GM12892 (cell line): ENCODE data around the gene TBX1.

Experiments used
- DNase-seq: peaks from one replicate; pipeline ENCODE4 v3.0.0; 2011; ENCODE audit not compliant: insufficient read length
- FAIRE-seq: peaks from 2 replicates; lab custom pipeline; 2011; peaks lifted over from hg19 to GRCh38; lab: Jason Lieb, UNC
- POLR2A ChIP-seq: IDR thresholded peaks from 2 replicates; pipeline ENCODE4 v1.6.1; 2011; ENCODE audit warnings: low read depth, low read length, control low read depth
- POLR2AphosphoS5 ChIP-seq: IDR thresholded peaks from 2 replicates; pipeline ENCODE4 v1.6.1; 2011; ENCODE audit warnings: low read depth, low read length, control low read depth
- TAF1 ChIP-seq: IDR thresholded peaks from 2 replicates; pipeline ENCODE4 v1.6.1; 2011; ENCODE audit warnings: low read depth, mild to moderate bottlenecking, control low read depth, low read length, borderline replicate concordance

Gene TBX1

GRCh38 chr22:19807161-19807913, 46.8 kb downstream of the TBX1 start:
- no peak for FAIRE-seq
- no peak for DNase-seq
- TF ChIP-seq POLR2A = no peak
- no peak for TF ChIP-seq POLR2AphosphoS5
- no peak for TF ChIP-seq TAF1

- peak; percentile 10 for DNase-seq
- TF ChIP-seq TAF1 = no peak
- TF ChIP-seq POLR2A = no peak
- FAIRE-seq = no peak
Measured at GRCh38 chr22:19807914-19808872, 47.6 kb downstream of the TBX1 start.

- FAIRE-seq (no peak), DNase-seq (no peak)
- TF ChIP-seq TAF1 (no peak), POLR2AphosphoS5 (no peak), POLR2A (no peak)
Measured at GRCh38 chr22:19808873-19809478, 48.4 kb downstream of the TBX1 start.

- no peak for TF ChIP-seq POLR2AphosphoS5
- TF ChIP-seq TAF1 = no peak
- TF ChIP-seq POLR2A = no peak
- DNase-seq (no peak), FAIRE-seq (no peak)
Measured at GRCh38 chr22:19809741-19810140, 49.2 kb downstream of the TBX1 start.

- FAIRE-seq (no peak), DNase-seq (peak; percentile 18)
- TF ChIP-seq POLR2AphosphoS5 = no peak
- TF ChIP-seq POLR2A = no peak
- no peak for TF ChIP-seq TAF1
Measured at GRCh38 chr22:19810381-19811201, 50.0 kb downstream of the TBX1 start.

GRCh38 chr22:19811211-19811621, 50.6 kb downstream of the TBX1 start:
- TF ChIP-seq POLR2A (no peak), TAF1 (no peak), POLR2AphosphoS5 (no peak)
- no peak for FAIRE-seq
- DNase-seq = peak; percentile 13

GRCh38 chr22:19811811-19812771, 51.5 kb downstream of the TBX1 start:
- FAIRE-seq (no peak), DNase-seq (no peak)
- TF ChIP-seq POLR2AphosphoS5 = no peak
- no peak for TF ChIP-seq POLR2A
- TF ChIP-seq TAF1 = no peak

- FAIRE-seq (no peak), DNase-seq (no peak)
- no peak for TF ChIP-seq POLR2AphosphoS5
- no peak for TF ChIP-seq POLR2A
- TF ChIP-seq TAF1 = no peak
Measured at GRCh38 chr22:19812910-19813309, 52.3 kb downstream of the TBX1 start.

GRCh38 chr22:19814428-19814827, 53.9 kb downstream of the TBX1 start:
- DNase-seq (no peak), FAIRE-seq (no peak)
- TF ChIP-seq TAF1 (no peak), POLR2A (no peak), POLR2AphosphoS5 (no peak)
